Measurements from ENCODE around the gene STH.

The STH gene

GRCh38 chr17:45962221-45962972, 36.7 kb upstream of the STH start:
- DNase-seq (ENCODE audit: low spot score), result no peak
- TF ChIP-seq, protein P1, sequence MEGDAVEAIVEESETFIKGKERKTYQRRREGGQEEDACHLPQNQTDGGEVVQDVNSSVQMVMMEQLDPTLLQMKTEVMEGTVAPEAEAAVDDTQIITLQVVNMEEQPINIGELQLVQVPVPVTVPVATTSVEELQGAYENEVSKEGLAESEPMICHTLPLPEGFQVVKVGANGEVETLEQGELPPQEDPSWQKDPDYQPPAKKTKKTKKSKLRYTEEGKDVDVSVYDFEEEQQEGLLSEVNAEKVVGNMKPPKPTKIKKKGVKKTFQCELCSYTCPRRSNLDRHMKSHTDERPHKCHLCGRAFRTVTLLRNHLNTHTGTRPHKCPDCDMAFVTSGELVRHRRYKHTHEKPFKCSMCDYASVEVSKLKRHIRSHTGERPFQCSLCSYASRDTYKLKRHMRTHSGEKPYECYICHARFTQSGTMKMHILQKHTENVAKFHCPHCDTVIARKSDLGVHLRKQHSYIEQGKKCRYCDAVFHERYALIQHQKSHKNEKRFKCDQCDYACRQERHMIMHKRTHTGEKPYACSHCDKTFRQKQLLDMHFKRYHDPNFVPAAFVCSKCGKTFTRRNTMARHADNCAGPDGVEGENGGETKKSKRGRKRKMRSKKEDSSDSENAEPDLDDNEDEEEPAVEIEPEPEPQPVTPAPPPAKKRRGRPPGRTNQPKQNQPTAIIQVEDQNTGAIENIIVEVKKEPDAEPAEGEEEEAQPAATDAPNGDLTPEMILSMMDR (IDR thresholded peaks at IDR 0.05; ENCODE audit: extremely low read depth, missing control alignments), result no peak

- TF ChIP-seq, protein P1 (IDR thresholded peaks at IDR 0.05; ENCODE audit: extremely low read depth, missing control alignments), result no peak
Observed at GRCh38 chr17:45963283-45963682, 35.8 kb upstream of the STH start.

DNA sequence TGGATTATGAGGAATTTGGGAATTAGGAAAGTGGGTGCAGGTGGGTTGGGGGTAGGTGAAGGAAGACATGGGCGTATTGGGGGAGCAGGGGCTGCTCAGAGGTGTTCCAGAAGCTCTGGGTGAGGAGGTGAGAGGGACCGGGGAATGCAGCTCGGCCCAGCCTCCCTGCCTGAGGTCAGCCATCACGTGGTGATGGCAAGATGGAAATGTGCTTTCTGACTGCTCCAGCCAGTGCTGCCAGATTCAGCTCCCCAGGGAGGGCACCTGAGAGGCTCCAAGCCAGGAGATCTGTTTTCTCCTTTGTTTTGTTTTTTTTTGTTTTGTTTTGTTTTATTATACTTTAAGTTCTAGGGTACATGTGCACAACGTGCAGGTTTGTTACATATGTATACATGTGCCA, 35.2 kb upstream of the STH start:
- no peak for DNase-seq (ENCODE audit: low spot score)
- TF ChIP-seq, protein P1 (IDR thresholded peaks at IDR 0.05; ENCODE audit: extremely low read depth, missing control alignments), result no peak

More at GRCh38 chr17:45963283-45963682, 35.8 kb upstream of the STH start:
- DNase-seq (ENCODE audit: low spot score), result no peak

DNA sequence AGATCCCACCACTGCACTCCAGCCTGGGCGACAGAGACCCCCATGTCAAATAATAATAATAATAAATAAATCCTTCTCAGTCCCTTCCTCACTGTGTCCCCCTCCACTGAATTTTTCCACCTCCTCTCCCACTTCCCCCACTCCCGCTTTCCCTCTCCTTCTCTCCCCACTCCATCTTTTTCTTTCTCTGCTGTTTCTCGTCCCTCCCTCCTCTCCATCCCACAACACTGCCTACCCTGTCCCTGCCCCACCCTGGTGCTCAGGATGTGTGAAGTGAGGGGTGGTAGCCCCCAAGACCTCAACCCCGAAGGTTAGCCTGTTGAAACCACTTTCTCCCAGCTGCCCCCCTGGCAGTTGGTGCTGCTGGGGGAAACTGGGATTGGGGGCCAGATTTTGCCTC, 34.4 kb upstream of the STH start:
- no peak for DNase-seq (ENCODE audit: low spot score)
- TF ChIP-seq, protein P1 (IDR thresholded peaks at IDR 0.05; ENCODE audit: extremely low read depth, missing control alignments), result no peak

- TF ChIP-seq, protein P1 (IDR thresholded peaks at IDR 0.05; ENCODE audit: extremely low read depth, missing control alignments), result no peak
- DNase-seq (ENCODE audit: low spot score), result no peak
Observed at GRCh38 chr17:45965812-45966211, 33.2 kb upstream of the STH start.

DNA sequence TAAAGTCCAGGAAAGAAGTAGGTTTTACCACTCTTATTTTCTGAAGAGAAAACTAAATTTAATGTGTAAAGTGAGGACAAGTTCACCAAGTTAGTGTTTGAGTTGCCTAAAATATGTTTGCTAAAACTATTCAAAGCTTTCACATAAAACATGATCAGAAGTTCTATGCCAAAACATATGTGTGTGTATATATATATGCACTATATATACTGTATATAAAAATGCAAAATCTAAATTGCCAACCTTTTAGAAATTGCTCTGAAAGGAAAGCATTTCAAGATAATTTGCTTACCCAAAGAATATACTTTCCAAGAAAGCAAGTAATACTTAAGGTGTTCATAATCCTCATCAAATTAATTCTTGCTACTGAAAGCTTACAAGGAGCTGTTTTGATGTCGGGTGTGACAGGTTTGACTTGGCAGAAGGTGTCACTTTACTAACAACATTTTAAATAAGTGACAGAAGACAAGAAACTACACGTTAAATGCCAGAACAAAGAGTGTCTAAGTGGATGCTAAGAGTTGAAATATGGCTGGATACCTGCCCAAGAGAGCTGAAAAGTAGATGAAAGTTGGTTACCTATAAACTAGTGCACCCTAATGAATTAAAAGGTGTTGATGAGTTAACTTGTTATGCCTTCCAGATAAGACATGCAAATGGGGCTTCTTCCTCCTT, 32.3 kb upstream of the STH start:
- TF ChIP-seq, protein P1 (IDR thresholded peaks at IDR 0.05; ENCODE audit: extremely low read depth, missing control alignments), result no peak
- no peak for DNase-seq (ENCODE audit: low spot score)

GRCh38 chr17:45967378-45967777, 31.7 kb upstream of the STH start:
- TF ChIP-seq, protein P1 (IDR thresholded peaks at IDR 0.05; ENCODE audit: extremely low read depth, missing control alignments), result no peak
- no peak for DNase-seq (ENCODE audit: low spot score)
